AG09309 (cell line): Measurements from ENCODE around the gene VAPB.

Experiments
- DNase-seq: peaks from one replicate; pipeline ENCODE4 v3.0.0-alpha.2; 2010; ENCODE audit warnings: low read depth
- H3K4me3 ChIP-seq: 2 replicates; pipeline ENCODE4 v1.5.1; 2011; ENCODE audit warnings: mild to moderate bottlenecking, low read depth, low read length, moderate library complexity; ENCODE audit not compliant: control insufficient read depth
- TF ChIP-seq, protein P1 (sequence below): IDR thresholded peaks from 2 replicates; pipeline ENCODE4 v1.5.1; 2011; ENCODE audit warnings: mild to moderate bottlenecking, low read depth, low read length, inconsistent platforms; ENCODE audit not compliant: insufficient read depth, control insufficient read depth; ENCODE audit errors: missing control alignments

The VAPB gene

DNA sequence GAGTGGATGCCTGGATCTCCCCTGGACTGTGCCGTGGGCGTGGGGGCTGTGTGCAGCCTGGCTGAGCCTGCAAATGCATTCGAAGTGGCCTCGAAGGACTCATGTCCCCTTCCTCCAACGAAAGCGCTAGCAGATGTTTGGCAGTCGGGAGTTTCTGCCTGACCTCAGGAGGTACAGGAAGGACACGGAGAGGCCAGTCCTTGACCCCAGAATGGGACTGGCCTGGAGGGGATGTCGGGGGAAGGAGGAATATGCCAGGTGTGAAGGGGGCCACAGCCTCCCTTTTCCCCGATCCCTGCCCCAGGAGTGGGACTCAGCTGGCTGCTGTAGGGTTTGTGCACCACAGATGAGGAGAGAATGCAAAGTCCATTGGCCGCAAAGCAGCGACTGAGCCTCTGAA, 80.6 kb downstream of the VAPB start:
- no peak overlapping the region for H3K4me3 ChIP-seq
- TF ChIP-seq, protein P1, sequence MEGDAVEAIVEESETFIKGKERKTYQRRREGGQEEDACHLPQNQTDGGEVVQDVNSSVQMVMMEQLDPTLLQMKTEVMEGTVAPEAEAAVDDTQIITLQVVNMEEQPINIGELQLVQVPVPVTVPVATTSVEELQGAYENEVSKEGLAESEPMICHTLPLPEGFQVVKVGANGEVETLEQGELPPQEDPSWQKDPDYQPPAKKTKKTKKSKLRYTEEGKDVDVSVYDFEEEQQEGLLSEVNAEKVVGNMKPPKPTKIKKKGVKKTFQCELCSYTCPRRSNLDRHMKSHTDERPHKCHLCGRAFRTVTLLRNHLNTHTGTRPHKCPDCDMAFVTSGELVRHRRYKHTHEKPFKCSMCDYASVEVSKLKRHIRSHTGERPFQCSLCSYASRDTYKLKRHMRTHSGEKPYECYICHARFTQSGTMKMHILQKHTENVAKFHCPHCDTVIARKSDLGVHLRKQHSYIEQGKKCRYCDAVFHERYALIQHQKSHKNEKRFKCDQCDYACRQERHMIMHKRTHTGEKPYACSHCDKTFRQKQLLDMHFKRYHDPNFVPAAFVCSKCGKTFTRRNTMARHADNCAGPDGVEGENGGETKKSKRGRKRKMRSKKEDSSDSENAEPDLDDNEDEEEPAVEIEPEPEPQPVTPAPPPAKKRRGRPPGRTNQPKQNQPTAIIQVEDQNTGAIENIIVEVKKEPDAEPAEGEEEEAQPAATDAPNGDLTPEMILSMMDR = no peak
- DNase-seq = no peak

DNA sequence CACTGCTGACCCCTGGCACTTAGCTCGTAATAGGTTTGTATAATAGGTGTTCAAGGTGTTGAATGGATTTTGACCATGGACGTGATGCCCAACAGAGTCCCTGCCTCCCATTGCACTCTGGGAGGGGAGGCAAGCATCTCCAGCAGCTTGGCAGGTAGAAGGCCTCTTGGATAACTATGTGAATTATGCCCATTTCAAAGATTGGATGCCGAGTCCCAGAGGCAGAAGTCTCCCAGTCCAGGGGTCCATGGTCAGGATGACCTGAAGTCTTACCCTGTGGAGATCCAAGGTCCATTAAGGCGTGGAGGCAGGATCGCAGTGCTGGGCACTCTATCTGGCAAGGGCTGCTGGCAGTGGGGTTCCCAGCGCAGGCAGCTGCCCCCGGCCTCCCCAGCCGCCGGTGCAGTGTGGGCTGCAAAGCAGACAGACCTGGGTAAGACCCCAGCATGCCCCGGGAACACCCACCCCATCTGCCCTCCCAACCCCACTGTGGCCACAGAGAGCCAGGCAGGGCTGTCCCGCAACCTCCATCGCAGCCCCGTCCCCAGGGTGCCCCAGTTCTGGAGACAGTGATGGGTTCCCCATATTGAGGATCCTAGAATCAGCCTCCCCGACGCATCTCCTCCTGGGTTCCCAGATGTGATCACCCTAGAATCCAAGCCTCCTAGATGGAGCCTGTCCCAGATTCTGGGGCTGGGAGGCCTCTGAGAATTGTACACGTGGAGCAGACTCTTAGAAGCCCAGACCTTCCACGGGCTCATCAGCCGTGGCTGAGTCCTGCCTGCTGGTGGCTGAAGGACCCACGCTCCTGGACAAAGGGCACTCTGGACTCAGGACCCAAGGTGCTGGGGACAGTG, 81.5 kb downstream of the VAPB start:
- no peak overlapping the region for H3K4me3 ChIP-seq
- no peak for DNase-seq
- TF ChIP-seq, protein P1 = no peak

GRCh38 chr20:58471193-58472164, 82.5 kb downstream of the VAPB start:
- no peak for DNase-seq
- H3K4me3 ChIP-seq = no peak overlapping the region
- TF ChIP-seq, protein P1 = no peak

DNA sequence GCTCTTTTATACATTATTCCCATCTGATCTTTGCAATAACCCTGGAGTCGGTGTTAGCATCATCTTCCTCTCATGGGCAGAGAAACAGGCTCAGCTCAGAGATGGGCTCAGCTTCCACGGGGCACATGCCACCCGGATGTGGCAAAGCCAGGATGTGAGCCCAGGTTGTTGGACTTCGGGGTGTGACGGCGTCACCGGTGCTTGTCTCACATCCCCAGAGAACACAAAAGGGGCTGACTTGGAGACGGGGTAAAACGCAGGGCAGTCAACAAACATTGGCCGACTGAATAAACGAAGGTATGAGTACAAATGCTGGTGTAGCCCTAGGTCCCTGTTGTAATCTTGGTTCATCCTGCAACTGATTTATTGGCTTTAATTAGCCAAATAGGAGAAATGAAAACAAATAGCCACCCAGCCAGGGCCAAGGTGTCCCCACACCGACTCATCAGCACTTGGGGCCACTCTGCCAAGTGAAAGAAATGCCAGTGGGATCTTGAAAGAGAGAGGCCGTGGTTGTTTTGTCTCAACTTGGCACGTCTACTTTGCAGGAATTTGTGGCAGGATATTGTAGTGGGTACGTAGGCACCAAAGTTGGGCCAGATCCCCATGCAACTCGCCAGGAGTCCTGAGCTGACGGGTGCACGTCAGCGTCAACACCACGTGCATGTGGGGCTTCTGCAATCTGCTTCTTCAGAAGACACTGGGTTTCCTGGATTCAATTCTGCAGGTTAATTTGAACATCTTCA, 83.4 kb downstream of the VAPB start:
- TF ChIP-seq, protein P1 = no peak
- no peak overlapping the region for H3K4me3 ChIP-seq
- no peak for DNase-seq

- DNase-seq = no peak
- TF ChIP-seq, protein P1 = no peak
- no peak overlapping the region for H3K4me3 ChIP-seq
Observed at GRCh38 chr20:58473453-58474425, 84.7 kb downstream of the VAPB start.
